HEK293 (cell line): ENCODE results near the gene SLC66A2.

Experiments
- CTCF ChIP-seq: fragments of 450-650 bp; formaldehyde crosslinking; IDR thresholded peaks from 2 replicates; pipeline ENCODE4 v1.5.1; 2016; ENCODE audit warnings: missing biosample characterization, missing genetic modification characterization
- KLF16 ChIP-seq: fragments of 450-650 bp; formaldehyde crosslinking; IDR thresholded peaks from 2 replicates; pipeline ENCODE4 v1.5.1; 2017; ENCODE audit warnings: missing biosample characterization, missing genetic modification characterization
- MYNN ChIP-seq: fragments of 450-650 bp; formaldehyde crosslinking; IDR thresholded peaks from 2 replicates; pipeline ENCODE4 v1.5.1; 2016; ENCODE audit warnings: missing biosample characterization, missing genetic modification characterization, borderline replicate concordance
- PATZ1 ChIP-seq: fragments of 450-650 bp; formaldehyde crosslinking; IDR thresholded peaks from 2 replicates; pipeline ENCODE4 v1.5.1; 2016; ENCODE audit warnings: missing biosample characterization, missing genetic modification characterization
- REST ChIP-seq: fragments of 450-650 bp; formaldehyde crosslinking; IDR thresholded peaks from 2 replicates; pipeline ENCODE4 v1.5.1; 2016; ENCODE audit warnings: missing biosample characterization, missing genetic modification characterization
- SP2 ChIP-seq: fragments of 450-650 bp; formaldehyde crosslinking; IDR thresholded peaks from 2 replicates; pipeline ENCODE4 v1.5.1; 2016; ENCODE audit warnings: missing biosample characterization, missing genetic modification characterization
- YY1 ChIP-seq: fragments of 450-650 bp; formaldehyde crosslinking; IDR thresholded peaks from 2 replicates; pipeline ENCODE4 v1.5.1; 2018; ENCODE audit warnings: missing biosample characterization, missing genetic modification characterization
- YY2 ChIP-seq: fragments of 450-650 bp; formaldehyde crosslinking; IDR thresholded peaks from 2 replicates; pipeline ENCODE4 v1.5.1; 2016; ENCODE audit warnings: missing biosample characterization, missing genetic modification characterization
- ZBTB11 ChIP-seq: fragments of 450-650 bp; formaldehyde crosslinking; conservative IDR thresholded peaks from 2 replicates; pipeline ENCODE4 v1.5.1; 2016; ENCODE audit warnings: low read depth, missing biosample characterization, missing genetic modification characterization
- ZNF169 ChIP-seq: fragments of 450-650 bp; formaldehyde crosslinking; IDR thresholded peaks from 2 replicates; pipeline ENCODE4 v1.5.1; 2016; ENCODE audit warnings: missing biosample characterization, missing genetic modification characterization
- ZNF362 ChIP-seq: fragments of 450-650 bp; formaldehyde crosslinking; IDR thresholded peaks from 2 replicates; pipeline ENCODE4 v1.5.1; 2016; ENCODE audit warnings: missing biosample characterization, missing genetic modification characterization
- ZNF404 ChIP-seq: fragments of 450-650 bp; formaldehyde crosslinking; IDR thresholded peaks from 2 replicates; pipeline ENCODE4 v1.5.1; 2017; ENCODE audit warnings: missing biosample characterization, missing genetic modification characterization
- ZNF558 ChIP-seq: fragments of 450-650 bp; formaldehyde crosslinking; IDR thresholded peaks from 2 replicates; pipeline ENCODE4 v1.5.1; 2016; ENCODE audit warnings: missing biosample characterization, missing genetic modification characterization
- ZNF843 ChIP-seq: fragments of 450-650 bp; formaldehyde crosslinking; IDR thresholded peaks from 2 replicates; pipeline ENCODE4 v1.5.1; 2016; ENCODE audit warnings: missing biosample characterization, missing genetic modification characterization

- TF ChIP-seq PATZ1 (tag by site-specific recombination) (no peak), ZNF558 (tag by site-specific recombination) (no peak), CTCF (tag by site-specific recombination) (no peak), ZNF169 (no peak), ZNF404 (tag by site-specific recombination) (no peak), ZNF843 (no peak), KLF16 (tag by site-specific recombination) (no peak), MYNN (tag by site-specific recombination) (no peak), YY2 (tag by site-specific recombination) (no peak), REST (tag by site-specific recombination) (no peak), ZBTB11 (tag by site-specific recombination) (no peak), ZNF362 (tag by site-specific recombination) (no peak), SP2 (tag by site-specific recombination) (no peak), YY1 (tag by site-specific recombination) (no peak)
Observed at GRCh38 chr18:79896738-79897137, 54.7 kb downstream of the SLC66A2 start.
